RPMI8226 (cell line): ENCODE data around the gene NCBP3.

Experiments
- DNase-seq: peaks from one replicate; pipeline ENCODE4 v3.0.0-alpha.2; 2015

Gene NCBP3, protein sequence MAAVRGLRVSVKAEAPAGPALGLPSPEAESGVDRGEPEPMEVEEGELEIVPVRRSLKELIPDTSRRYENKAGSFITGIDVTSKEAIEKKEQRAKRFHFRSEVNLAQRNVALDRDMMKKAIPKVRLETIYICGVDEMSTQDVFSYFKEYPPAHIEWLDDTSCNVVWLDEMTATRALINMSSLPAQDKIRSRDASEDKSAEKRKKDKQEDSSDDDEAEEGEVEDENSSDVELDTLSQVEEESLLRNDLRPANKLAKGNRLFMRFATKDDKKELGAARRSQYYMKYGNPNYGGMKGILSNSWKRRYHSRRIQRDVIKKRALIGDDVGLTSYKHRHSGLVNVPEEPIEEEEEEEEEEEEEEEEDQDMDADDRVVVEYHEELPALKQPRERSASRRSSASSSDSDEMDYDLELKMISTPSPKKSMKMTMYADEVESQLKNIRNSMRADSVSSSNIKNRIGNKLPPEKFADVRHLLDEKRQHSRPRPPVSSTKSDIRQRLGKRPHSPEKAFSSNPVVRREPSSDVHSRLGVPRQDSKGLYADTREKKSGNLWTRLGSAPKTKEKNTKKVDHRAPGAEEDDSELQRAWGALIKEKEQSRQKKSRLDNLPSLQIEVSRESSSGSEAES

DNA sequence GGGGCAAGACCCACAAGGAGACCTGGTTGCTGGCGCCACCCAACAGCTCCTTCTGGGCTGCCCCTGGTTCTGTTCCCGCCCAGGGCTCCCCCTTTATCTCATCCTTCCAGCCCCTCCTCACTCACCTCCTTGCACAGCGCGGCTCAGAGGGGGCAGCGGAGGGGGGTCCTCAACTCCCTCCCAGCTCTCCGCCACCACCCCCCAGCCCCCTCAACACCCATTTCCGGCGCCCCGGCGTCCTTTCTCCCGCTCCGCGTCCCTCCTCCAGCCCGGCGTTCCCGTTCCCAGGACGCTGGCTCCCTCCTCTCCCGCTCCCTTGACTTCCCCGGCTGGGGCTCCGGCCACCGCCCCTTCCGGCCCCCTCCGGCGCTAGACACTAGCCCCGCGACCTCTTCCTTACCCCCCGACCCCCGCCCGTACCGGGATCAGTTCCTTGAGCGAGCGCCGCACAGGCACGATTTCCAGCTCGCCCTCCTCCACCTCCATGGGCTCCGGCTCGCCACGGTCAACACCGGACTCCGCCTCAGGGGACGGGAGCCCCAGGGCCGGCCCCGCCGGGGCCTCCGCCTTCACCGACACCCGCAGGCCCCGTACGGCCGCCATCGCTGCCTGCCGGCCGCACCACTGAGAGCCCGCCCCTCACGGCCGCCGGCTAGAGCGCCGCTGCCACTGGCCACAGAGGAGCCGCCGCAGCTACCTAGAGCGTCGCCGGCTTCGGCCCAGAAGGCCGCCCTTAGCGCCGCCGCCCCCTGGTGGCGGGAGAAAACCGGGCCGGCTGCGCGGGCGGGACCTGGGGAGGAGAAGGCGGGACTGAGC is at the start of gene NCBP3:
TSS of gene NCBP3 (minus strand) at position 626 of the 816 bp plus-strand sequence. CDS start at position 603, 23 bp downstream.
- DNase-seq: peak; percentile 93

DNA sequence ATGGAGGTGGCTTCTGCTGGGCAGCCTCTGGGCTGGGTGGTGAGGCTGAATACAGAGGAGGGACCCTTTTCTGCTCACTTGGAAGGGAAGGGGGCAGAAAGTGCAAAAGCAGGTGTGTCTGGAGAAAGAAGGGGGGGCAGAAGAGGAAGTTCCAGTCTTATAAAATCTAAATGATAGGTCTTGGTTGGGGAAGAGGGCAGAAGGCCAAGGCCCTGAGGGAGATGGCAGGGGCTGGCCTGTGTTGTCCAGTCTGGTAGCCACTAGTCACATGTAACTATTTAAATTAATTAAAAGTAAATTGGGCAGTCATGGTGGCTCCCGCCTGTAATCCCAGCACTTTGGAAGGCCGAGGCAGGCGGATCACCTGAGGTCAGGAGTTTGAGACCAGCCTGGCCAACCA is 49.3 kb upstream of the NCBP3 start:
- no peak for DNase-seq

DNA sequence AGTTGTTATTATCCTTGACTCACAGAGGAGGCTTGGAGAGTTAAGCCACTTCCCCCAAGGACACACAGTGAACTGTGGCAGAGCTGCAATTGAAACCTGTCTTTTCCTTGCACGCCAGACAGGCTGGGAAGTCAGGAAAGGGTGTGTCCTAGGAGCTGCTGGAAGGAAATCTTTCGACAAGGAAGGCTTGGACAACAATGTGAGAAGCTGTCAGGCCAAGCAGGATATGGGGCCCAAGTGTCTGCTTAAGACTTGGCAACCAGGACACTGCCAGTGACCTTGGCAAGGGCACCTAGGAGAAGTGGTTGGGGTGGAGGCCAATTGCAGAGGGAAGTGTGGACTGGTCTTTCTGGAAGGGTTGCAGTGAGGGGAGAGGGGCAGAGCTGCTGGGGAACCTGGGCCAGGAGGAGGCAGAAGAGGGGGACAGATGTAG is 48.9 kb upstream of the NCBP3 start:
- no peak for DNase-seq

DNA sequence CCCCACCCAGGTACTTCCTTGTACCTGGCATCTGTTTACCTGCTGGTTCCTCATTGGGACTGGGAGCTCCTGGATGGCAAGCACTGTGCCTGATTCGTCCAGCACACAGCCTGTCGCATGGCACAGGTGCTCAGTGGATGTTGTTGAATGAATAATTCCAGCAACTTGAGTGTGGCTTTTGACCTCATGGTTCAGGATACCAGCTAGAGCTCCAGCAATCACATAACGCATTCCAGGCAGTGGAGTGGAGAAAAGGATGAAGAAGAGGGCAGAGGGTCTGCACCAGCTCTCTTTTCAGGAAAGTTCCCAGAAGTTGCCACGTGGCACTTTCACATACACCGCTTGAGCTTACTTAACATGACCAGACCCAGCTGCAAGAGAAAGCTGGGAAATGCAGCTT is 48.1 kb upstream of the NCBP3 start:
- DNase-seq: no peak

DNA sequence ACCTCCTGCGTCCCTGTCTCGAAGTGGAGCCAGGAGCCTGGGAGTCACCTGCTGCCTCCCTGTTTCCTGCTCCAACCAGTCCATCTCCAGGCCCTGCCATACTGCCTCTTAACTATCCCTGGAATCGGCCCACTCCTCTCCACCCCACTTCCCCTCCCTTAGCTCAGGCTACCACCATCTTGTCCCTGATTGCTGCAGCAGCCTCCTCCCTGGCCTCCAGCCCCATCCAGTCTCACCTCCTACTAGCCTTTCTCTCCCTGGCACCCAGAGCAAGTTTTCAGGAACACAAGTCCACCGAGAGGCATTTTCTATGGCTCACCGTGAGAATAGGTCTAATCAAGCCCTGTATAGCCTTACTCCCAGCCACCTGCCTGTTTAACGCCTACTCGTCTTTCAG is 47.7 kb upstream of the NCBP3 start:
- no peak for DNase-seq

DNA sequence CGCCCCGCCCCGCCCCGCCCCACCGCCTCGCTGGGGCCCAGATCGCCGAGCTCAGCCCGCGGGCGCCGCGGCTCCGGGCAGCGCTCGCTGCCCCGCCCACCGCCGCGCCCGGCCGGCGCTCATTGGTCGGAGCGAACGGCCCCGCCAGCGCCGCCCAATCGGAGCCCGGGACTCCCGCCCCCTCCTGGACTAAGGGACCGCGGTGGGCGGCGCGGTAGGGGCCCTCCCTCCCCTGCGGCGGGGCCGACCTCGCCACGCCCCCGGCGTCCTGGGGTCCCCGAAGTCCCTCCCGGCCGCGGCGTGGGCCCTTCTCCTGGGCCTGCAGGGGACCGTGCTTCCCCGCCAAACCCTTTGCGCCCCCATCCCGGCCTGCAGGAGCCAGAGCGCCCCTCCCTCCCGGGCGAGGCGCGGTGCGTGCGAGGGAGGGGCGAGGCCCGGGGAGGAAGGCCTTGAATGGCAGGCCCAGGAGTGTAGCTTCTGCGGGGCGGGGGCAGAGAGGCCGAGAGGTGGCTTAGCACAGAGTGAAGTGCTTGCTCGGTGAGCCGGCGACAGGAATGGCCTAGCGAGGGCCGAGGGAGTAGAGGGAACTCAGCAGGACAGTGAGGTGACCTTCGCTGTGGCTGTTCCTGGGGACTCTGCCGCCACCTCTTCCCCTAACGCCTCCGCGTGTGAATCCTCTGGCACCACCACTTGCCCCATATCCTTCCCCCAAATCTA is 47.1 kb upstream of the NCBP3 start, which contains the start of gene CAMKK1:
TSS of gene CAMKK1 (minus strand) at position 51 of the 717 bp plus-strand sequence. CDS start 7,366 bp downstream, outside the sequence.
- peak; percentile 91 for DNase-seq

DNA sequence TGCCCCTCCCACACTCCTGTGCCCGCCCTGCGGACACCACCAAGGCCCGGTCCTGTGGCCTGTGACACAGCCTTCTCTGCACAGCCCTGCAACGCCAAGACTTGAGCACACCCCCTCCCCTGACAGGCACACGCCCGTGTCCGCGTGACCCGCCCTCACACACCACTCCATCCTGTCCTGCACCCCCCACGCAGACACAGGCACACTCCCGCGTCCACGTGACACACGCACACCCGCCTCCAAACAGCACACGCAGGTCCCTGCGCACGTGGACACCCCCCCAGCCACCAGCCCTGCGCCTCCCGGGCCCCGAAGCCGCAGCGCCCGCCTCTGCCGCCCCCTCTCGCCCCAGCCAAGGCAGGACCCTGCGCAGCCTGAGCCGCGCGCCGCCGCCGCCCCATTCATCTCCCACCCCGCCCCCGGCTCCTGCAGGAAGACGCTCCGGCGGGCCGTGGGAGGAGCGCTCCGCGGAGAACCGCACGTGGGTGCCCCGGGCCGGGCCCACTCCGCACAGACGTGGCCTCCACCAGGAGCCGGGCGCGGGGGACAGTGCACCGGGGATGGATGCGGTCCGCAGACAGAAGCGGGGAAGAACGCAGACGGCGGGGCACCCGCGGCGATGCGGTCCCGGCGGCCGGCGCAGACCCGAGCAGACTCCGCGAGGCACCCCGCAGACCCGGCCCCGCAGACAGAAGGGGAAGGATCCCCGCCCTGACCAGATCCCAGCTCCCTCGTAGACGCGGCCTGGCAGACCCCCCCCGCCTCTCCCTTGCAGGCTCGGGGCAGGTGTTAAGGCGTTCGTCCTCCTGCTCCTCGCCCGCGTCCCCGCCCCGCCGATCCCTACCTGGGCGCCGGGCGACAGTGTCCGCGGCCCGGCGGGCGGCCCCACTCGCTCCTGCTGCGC is 46.3 kb upstream of the NCBP3 start:
- DNase-seq: peak; percentile 38

DNA sequence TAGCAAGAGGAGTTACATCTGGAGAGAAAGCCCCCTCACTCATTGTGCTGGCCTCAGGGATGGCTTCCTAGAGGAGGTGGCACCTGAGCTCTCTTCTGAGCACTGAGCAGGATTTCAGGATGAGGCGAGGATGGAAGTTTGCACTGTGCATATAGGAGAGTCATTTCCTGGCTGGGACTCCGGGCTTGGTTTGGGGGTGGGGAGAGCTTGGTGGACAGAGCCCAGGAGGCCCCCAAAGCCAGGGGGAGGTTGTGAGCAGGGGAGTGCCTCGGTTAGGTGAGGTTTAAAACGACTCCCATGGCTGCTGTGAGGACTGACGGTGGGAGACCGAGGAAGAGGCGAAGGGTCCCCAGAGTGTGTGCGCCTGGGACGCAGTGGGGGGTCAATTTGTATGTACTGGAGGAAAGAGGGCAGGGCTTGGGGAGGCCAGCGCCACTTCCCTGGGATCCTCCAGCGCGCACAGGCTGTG is 45.6 kb upstream of the NCBP3 start:
- DNase-seq: no peak

DNA sequence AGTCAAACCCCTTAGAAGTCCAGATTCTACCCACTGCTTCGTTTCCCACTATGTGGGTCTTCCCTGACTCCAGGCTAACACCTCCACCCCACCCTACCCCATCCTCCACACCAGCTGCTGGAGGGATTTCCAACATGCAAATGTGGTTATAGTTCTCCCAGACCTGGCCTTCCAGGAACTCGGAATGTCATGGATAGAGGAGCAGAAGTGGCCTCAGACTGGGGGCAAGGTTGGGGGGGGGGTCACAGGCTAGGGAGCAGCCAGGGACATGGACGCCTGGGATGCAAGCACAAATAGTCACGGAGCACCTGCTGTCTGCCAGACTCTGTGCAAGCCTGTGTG is 44.8 kb upstream of the NCBP3 start:
- DNase-seq: no peak

DNA sequence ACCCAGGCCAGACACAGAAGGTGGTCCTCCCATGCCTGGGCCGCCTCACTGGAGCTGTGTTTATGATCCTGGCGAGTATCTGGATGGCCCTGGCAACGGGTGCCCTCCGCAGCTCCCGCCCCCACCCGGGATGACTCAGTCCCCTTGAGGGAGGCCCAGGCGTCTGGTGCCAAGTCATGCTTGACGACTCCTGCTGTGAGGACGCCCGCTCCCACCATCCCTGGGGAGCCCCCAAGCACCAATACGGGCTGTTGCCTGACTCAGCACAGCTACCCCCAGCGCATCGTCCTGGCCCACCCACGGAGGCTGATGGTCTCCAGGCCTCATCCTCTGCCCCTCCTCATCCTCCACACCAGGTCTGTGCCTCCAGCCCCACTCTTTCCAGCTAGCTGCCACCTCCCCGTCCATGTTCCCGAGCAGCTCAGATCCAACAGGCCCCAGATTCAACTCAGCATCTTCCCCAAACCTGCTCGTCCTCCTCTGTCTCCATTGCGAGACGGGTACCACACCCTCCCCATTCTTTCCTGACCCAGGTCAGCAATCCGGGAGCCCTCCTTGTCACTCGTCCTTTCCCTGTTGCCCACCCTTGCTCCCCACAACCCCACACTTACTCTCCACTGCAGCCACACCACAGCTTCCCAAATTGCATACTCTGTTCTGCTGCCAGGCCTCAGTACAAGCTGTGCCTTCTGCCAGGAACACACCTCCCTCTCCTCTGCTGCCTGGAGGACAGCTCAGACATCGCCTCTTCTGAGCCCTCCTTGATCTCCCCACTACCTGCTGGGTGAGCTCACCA is 44.2 kb upstream of the NCBP3 start:
- no peak for DNase-seq

DNA sequence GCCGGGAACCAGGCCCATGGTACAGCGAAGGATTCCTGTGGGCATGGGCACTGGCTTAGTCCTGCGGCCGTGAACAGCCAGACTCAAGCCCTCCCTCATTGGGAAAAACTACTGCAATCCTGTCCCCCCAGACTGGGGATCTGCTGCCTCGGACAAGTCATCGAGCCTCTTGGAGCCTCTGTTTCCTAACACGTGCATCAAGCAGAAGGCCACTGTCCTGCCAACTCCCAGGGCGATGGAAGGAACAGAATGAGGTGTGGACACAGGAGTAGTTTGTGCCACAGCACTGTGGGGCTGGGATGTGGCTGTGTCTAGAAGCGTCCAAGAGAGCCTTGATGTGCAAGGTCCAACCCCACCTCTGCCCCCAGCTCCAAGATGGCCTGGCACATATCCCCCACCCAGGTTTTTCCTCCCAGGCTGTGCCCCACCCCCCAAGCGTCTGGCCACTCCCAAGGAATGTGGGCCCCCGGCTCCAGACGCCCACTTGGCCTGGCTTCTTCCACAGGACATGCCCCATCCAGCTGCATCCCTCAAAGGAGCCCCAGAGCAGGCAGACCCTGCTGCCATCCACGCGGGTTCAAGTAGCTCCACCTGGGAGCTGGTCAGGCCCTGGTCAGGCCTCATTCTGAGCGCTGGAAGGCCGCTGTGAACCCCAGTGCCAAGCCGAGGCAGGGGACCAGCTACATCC is 43.4 kb upstream of the NCBP3 start:
- DNase-seq: no peak

DNA sequence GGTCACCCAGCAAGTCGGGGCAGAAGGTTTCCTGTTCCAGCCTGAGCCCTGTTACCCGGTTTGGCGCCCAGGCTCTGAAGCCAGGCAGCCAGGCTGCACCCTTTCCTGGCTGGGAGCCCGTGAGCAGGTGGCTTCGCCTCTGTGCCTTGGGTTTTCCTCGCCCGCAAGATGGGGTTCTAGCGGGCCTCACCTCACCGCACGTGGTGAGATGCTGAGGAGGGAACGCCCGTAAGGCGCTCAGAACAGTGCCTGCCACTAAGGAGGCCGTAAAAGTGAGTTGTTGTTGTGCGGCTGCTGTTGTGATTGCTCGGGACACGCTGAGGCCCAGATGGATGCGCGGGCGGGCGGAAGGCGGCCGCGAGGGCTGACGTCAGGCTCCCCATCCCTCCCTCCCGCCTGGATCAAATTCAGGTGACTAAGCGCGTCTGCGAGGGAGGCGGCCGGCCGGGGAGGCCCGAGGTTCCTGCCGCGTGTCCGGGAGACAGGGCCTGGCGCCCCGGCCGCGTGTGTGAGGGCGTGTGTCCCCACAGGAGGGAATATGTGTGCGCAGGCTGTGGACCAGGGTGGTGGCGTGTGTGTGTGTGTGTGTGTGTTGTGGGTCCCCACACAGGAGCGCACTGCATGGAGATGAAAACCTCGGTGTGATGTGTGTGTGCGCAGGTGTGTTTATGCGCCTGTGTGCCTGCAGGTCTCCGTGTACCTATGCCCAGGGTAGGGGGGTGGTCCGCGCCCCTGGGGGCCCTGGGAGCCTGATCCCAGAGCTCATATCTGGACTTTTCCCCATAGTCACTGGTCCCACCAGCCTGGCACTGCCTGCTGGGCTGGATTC is 42.5 kb upstream of the NCBP3 start:
- DNase-seq: no peak

DNA sequence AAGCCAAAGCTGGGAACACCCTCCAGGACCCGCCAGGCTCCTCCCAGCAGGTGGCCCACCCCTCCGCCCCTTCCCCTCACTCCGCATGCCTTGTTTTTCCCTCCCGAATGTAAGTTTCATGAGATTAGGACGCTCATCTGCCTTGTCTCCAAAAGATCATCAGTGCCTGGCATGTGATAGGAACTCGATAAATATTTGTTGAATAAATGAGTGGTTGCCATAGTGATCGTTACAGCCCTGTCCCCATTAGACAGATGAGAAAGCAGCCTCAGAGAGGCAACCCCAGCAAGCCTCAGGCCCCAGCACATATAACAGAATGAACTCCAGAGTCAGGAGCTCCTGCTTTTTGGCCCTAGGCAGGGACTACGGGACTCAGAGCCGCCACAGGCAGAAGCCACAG is 41.8 kb upstream of the NCBP3 start:
- no peak for DNase-seq

DNA sequence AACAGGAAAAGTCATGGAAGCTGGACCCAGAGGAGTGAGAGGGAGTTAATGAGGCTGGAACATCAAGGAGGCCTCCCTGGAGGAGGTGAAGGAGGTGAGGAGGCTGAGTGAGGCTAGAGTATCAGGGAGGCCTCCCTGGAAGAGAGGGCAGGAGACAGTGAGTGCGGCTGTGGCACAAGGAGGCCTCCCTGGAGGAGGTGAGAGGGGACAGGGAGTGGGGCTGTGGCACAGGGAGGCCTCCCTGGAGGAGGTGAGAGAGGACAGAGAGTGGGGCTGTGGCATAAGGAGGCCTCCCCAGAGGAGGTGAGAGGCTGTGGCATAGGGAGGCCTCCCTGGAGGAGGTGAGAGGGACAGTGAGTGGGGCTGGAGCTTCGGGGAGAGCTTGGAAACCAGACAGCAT is 41.3 kb upstream of the NCBP3 start:
- no peak for DNase-seq

DNA sequence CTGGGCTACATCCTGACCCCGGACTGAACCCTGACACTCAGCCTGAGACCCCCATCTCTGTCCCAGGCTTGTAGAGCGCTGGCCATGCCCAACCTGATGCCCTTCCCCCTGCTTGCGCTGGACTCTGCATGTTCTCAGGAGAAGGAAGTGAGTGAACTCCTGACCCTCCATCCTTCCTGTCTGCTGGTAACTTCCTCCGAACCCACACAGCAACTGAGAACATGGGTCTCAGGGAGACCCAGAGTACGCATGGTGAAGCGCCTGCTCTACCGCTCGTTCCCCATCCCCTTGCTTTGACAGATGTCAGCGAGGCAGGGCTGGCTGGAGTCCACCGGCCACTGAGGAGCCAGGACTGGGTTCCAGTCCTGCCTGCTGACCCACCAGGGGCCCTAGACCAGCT is 40.7 kb upstream of the NCBP3 start:
- no peak for DNase-seq

DNA sequence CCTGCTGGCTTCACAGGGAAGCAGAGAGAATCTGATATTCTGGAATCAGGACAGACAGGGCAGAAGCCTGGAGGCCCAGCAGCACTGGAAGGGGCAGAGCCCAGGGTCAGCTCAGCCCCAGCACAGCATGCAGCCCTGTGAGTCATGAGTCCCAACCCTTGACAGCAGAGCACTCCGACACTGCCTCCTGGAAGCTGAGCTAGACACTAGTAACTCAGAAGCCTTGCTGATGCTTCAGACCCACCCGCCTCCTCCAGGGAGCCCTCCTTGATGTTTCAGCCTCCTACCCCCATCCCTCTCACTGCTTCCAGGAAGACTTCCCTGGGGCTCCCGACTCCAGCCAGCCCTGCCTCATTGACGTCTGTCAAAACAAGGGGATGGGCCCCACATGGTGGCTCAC is 39.9 kb upstream of the NCBP3 start:
- no peak for DNase-seq

DNA sequence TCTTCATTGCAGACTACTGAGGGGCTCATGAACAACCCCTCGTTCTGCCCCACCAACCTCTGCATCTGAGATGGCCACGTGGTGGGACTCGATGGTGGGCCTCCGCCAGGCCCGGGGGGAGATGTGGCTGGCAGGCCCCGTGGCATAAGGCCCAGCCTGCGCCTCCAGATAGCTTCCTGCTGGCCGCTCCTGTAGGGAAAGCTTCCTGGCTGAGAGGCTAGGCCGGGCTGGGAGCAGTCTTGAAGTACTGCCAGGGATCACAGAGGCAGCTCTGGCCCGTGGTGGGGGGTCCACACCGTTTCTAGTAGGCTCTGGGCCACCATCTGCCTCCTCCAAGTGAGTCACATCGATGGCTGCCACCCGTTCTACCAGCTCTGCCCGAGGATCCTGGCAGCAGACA is 39.2 kb upstream of the NCBP3 start:
- DNase-seq: no peak

DNA sequence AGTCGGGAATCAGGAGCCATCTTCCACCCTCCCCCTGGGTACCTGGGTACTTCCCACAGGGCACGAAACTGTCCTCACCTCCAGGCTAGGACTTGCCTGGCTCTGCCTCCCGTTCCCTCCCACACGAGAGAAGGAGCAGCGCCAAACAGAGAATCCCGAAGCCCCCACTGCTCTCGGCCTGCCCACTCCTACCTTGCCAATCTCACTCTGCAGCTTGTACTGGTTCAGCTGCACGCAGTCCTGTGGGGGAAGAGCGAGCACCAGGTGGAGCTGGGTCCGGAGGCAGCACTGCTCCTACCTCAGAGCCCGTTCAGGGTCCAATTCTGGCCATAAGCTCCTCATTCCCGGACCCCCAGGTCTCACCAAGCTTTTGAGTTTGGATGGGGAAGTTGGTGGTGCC is 38.1 kb upstream of the NCBP3 start:
- no peak for DNase-seq

DNA sequence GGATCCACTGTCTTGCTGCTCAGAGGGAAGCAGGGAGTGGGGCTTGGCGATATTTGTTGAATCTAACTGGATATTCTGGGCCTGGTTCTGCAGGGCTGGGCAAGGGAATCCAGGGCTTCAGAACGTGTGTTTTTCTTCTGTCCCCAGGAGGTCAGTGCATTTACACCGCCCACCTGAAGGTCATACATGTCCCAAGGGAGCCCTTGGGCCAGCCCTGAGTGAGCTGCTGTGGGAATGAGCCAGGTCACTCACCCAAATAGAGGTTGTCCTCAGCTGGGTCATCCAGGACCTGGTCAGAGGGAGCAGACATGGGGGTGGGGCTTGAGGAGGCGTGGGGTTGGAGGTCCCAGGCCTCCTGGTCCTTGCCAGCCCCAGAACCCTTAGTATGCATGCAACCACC is 36.2 kb upstream of the NCBP3 start:
- DNase-seq: no peak
